Measurements from ENCODE around the gene GSTA5.

GRCh38 chr6:52843605-52844004 lies 3.0 kb upstream of the GSTA5 start:
- TF ChIP-seq CTCF (IDR thresholded peaks at IDR 0.05; ENCODE audit: low read depth, low read length, missing input control) (no peak), RAD21 (IDR thresholded peaks at IDR 0.05) (no peak), REST (IDR thresholded peaks at IDR 0.05) (no peak), YY1 (IDR thresholded peaks at IDR 0.05) (no peak)
